ENCODE results near the gene AGFG2.
"Not testable (repeated sequence)": the region's sequence is repeated elsewhere in the genome, so short reads cannot be mapped to it uniquely, and the experiment has no call there.

Gene AGFG2

DNA sequence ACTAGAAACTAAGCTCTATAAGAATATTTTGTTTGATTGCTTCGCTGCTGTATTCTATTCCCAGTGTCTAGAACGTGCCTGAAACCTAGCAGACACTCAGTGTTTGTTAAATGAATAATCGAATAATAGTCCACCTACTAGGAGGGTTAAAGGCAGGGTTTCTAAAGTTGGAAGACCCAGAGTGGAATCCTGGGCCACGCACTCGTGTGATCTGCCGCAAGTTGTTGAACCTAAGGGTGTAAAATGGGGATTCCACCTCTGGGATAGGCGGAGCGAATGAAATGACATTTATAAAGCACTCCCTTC lies 702 bp upstream of the AGFG2 start:
- Histone ChIP-seq H4K20me1 (no peaks in the 10 kb centered on the region; a peak in 1 of 22 replicates), H3K27me3 (no peaks in the 10 kb centered on the region), H3K9me3 (replicated peaks in 1 of 11) (no peaks in the 10 kb centered on the region), H3K4me1 (peaks cover 12 to 29% (median 18%) of the 10 kb centered on the region in 10 experiments), H3K4me3 (peak overlapping the region; percentile 39 to 68 (median 54); a peak in 17 of 20 replicates), H3K36me3 (no peaks in the 10 kb centered on the region), H3K27ac (peak overlapping the region in 3 of 11 experiments; percentile 14 to 36 (median 18); a peak in 2 of 22 replicates), H3K9ac (peak overlapping the region in 9 of 11 experiments; percentile 28 to 61 (median 50); a peak in 13 of 22 replicates), H3K4me2 (peak overlapping the region; percentile 73 to 94 (median 90))
- no peak for TF ChIP-seq Cebpa-rat (IDR thresholded peaks at IDR 0.05)

DNA sequence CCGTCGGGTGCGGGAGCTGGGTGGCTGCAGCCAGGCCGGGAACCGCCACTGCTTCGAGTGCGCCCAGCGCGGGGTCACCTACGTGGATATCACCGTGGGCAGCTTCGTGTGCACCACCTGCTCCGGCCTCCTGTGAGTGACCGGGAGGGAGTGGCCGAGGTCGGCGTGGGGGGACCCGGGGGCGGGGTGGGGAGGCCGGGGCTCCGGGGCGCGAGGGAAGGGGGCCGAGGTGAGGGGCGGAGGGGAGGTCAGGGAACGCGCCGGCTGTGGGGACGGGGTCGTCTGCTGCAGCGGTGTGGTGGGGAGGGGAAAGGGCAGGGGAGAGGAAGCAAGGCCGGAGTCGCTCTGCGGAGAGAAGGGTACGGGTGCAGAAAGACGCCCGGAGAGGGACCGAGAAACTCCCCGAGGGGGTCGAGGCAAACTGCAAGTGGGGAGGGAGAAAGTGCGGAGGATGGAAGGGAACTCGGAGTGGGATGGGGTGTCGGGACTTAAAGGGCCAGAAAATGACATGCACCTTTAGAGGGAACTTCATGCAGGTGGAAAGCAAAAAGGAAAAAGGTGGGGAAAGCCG lies 518 bp downstream of the AGFG2 start:
- TF ChIP-seq Cebpa-rat (IDR thresholded peaks at IDR 0.05): no peak
- Histone ChIP-seq H4K20me1 (no peaks in the 10 kb centered on the region; a peak in 1 of 22 replicates), H3K9ac (peak overlapping the region; percentile 59 to 82 (median 75)), H3K9me3 (replicated peaks in 1 of 11) (no peaks in the 10 kb centered on the region), H3K4me2 (peak overlapping the region; percentile 77 to 100 (median 97)), H3K4me1 (peaks cover 12 to 29% (median 19%) of the 10 kb centered on the region in 10 experiments), H3K36me3 (no peaks in the 10 kb centered on the region), H3K27me3 (no peaks in the 10 kb centered on the region), H3K4me3 (peak overlapping the region; percentile 66 to 87 (median 75)), H3K27ac (peak overlapping the region in 4 of 11 experiments; percentile 46 to 65 (median 58); a peak in 5 of 22 replicates)

DNA sequence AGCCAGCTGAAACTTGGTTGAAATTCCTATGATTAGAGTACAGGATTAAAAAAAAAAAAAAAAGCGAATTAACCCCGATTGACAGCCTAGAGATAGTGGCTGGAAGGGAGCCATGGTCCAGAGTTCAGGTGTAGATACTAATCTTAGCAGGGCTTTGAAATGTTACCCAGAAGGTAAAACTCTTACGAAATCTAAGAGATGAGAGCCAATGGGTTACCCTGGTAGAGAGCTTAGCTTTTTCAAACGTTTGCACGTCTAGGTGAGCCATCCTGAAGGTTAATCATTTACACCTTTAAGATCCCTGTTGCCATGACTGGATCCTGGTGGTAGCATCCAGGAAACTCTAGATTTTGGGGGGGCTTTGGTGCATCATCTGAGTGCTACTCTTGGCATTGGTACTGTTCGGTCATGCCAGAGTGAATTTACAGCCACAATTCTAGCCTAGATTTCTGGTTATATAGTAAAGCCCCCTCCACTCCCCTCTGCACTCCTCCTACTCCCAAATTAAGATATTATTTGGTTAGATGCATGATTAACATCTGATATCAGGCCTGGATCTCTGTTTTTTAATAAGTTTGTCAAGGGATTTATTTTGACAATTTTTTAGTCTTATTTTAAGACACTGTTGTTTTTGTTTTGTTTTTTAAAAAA lies 1.2 kb downstream of the AGFG2 start:
- Histone ChIP-seq H4K20me1 (no peaks in the 10 kb centered on the region; a peak in 1 of 22 replicates), H3K4me3 (peak overlapping the region; percentile 66 to 87 (median 75)), H3K9me3 (replicated peaks in 1 of 11) (no peaks in the 10 kb centered on the region), H3K4me2 (peak overlapping the region; percentile 77 to 100 (median 97)), H3K4me1 (peaks cover 18 to 35% (median 25%) of the 10 kb centered on the region in 10 experiments), H3K36me3 (no peaks in the 10 kb centered on the region), H3K27ac (no peak overlapping the region), H3K27me3 (no peaks in the 10 kb centered on the region), H3K9ac (peak overlapping the region; percentile 41 to 82 (median 72); a peak in 20 of 22 replicates)
- no peak for TF ChIP-seq Cebpa-rat (IDR thresholded peaks at IDR 0.05)

DNA sequence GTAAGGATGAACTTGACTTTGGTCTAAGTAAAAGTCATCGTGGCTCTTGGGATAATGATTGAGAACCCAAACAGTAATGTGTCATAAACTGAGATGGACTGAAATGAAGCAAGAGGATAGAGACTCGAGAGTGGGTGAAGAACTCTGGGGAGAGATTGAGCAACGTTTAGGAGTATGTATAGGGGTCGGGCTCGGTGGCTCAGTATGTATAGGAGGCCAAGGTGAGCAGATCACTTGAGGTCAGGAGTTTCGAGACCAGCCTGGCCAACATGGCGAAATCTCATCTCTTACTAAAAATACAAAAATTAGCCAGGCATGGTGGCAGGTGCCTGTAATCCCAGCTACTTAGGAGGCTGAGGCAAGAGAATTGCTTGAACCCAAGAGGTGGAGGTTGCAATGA lies 2.3 kb downstream of the AGFG2 start:
- H3K36me3 ChIP-seq; H4K20me1 ChIP-seq; H3K9me3 ChIP-seq (replicated peaks in 1 of 11); H3K27ac ChIP-seq; H3K4me3 ChIP-seq; H3K27me3 ChIP-seq; H3K9ac ChIP-seq: not testable (repeated sequence)
- Histone ChIP-seq H3K4me1 (peaks cover 29 to 46% (median 36%) of the 10 kb centered on the region in 10 experiments), H3K4me2 (peak overlapping the region in 5 of 11 experiments; percentile 8 to 100 (median 86); a peak in 3 of 22 replicates)

DNA sequence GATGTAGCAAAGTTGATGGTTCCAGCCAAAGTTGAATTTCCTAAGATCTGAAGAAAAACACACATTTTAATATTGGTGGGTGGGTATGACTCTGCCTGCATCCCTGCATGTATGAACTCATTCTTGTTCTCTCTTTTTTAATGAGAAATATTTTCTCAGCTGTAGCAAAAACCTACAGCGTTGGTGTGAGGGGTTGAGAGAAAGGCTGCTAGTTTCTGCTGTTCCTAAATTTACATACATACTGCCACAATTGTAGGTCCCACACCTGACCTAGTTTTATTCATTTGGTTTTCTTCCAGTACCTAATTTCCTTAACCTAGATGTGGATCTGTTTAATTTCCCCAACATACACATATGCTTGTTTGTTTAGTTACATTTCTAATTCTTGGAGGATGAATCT lies 4.6 kb downstream of the AGFG2 start:
- Histone ChIP-seq H4K20me1 (no peaks in the 10 kb centered on the region; a peak in 1 of 22 replicates), H3K9ac (no peak overlapping the region), H3K27me3 (no peaks in the 10 kb centered on the region), H3K4me2 (no peak overlapping the region), H3K9me3 (replicated peaks in 1 of 11) (no peaks in the 10 kb centered on the region), H3K27ac (no peak overlapping the region), H3K4me1 (peaks cover 46 to 61% (median 53%) of the 10 kb centered on the region in 10 experiments), H3K4me3 (no peak overlapping the region), H3K36me3 (no peaks in the 10 kb centered on the region; a peak in 2 of 22 replicates)
- TF ChIP-seq Cebpa-rat (IDR thresholded peaks at IDR 0.05): no peak

DNA sequence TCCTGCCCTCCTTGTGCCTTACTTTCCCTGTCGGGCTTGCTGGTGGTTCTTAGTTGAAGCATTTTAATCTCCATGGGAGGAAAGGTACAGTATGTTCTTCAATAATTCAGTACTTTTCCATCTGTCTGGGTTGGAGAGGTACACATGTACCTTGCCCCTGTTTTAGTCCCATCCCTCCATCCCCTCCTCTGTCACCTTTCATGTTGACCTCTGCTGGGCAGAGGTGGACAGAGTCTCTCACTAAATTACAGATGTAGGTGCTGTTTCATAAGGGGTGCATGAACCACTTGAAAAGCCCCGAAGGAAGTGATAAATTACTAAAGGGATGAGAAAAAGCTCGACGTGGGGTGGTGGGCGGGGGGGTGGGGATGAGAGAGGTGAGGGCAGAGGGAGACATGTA lies 5.4 kb downstream of the AGFG2 start:
- Histone ChIP-seq H3K4me3 (no peak overlapping the region), H3K9me3 (replicated peaks in 1 of 11) (no peaks in the 10 kb centered on the region), H3K27ac (no peak overlapping the region), H3K36me3 (peaks cover 0 to 7% (median under 1%) of the 10 kb centered on the region in 11 experiments; a peak in 7 of 22 replicates), H3K4me1 (peaks cover 54 to 69% (median 61%) of the 10 kb centered on the region in 10 experiments), H3K9ac (no peak overlapping the region), H3K4me2 (peak overlapping the region in 1 of 11 experiments; percentile 80; a peak in 1 of 22 replicates), H3K27me3 (no peaks in the 10 kb centered on the region), H4K20me1 (no peaks in the 10 kb centered on the region; a peak in 1 of 22 replicates)
- TF ChIP-seq Cebpa-rat (IDR thresholded peaks at IDR 0.05): no peak

DNA sequence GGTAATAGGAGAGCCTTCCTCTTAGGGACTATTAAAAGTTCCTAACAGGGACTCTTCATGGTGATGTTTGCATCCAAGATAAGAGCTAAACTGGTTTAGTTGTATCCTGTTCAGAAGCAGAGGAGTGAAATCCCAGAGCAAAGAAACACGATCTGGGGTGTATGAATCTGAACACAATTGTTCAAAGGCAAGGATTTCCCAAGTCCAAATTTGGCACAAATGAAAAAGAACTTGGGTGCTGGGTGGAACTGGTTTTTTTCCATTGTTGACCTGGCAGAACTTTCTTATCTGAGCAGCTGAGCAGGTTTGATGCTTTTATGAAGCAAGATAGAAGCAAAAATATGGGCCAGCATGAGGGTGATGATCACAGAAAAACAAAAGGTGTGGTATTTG lies 6.0 kb downstream of the AGFG2 start:
- Histone ChIP-seq H3K4me3 (no peak overlapping the region), H3K4me2 (peak overlapping the region; percentile 44 to 85 (median 77); a peak in 21 of 22 replicates), H3K9ac (peak overlapping the region in 3 of 11 experiments; percentile 16 to 39 (median 20); a peak in 1 of 22 replicates), H3K36me3 (peaks cover 0 to 12% (median 4%) of the 10 kb centered on the region in 11 experiments; a peak in 7 of 22 replicates), H3K27me3 (no peaks in the 10 kb centered on the region), H3K9me3 (replicated peaks in 1 of 11) (no peaks in the 10 kb centered on the region), H4K20me1 (no peaks in the 10 kb centered on the region; a peak in 1 of 22 replicates), H3K4me1 (peaks cover 56 to 70% (median 62%) of the 10 kb centered on the region in 10 experiments), H3K27ac (peak overlapping the region in 7 of 11 experiments; percentile 3 to 62 (median 36); a peak in 8 of 22 replicates)
- no peak for TF ChIP-seq Cebpa-rat (IDR thresholded peaks at IDR 0.05)

DNA sequence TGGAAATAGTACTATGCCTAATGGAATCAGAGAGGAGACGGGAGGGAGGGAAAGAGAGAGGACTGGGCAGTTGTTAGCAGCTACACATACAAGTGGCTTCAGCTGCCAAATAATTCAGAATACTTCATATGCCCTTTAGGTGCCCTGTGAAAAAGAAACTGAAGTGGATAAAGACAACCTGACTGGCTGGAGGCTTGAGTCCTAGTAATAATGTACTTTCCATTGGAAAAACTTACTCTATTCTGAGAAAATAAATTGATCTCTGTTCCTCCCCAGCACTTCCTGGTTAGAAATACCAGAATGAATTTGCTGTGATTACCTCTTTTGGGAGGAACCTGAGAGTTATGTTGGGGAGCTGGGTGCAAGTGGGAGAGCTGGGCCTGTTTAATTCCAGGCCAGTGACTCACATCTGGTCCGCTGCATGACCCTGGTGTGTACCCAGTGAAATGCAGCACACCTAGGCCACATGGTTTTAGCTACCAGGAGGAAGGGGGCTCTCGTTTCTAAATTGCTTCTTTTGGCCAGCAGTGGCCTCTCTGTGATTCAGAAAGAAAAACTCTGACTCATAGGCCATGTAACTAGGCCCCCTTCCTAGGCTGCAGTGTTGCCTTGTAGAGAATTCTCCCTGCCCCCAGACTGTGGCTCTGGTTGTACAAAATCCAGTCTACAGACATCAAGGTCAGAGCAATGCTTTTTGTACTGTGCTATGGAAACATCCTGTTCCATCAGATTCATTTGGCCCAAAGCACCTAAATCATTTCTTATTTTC lies 6.5 kb downstream of the AGFG2 start:
- H3K4me1 ChIP-seq: peaks cover 58 to 70% (median 62%) of the 10 kb centered on the region in 10 experiments
- H3K36me3 ChIP-seq: peaks cover 0 to 12% (median 4%) of the 10 kb centered on the region in 11 experiments; a peak in 8 of 22 replicates
- H3K4me2 ChIP-seq: peak overlapping the region; percentile 44 to 85 (median 77)
- no peak for TF ChIP-seq Cebpa-rat (IDR thresholded peaks at IDR 0.05)
- no peaks in the 10 kb centered on the region for H4K20me1 ChIP-seq
- peak overlapping the region in 6 of 11 experiments; percentile 0 to 39 (median 21); a peak in 10 of 22 replicates for H3K9ac ChIP-seq
- H3K4me3 ChIP-seq: no peak overlapping the region
- H3K27me3 ChIP-seq: no peaks in the 10 kb centered on the region
- no peaks in the 10 kb centered on the region for H3K9me3 ChIP-seq (replicated peaks in 1 of 11)
- peak overlapping the region in 8 of 11 experiments; percentile 16 to 62 (median 42); a peak in 15 of 22 replicates for H3K27ac ChIP-seq

All from BLaER1 treated with 17β-estradiol and CSF1 and Interleukin-3, amounts not matched to agents 10 nM and 100 nM (cell line).